K562 (cell line): ENCODE measurements around the gene UBE3D. TPM values are rescaled to one million over a fixed set of nuclear protein-coding genes. Genes with fewer than 3 reads are reported as not detected.

ENCODE experiments used
- ARNT ChIP-seq, 2 experiments: fragments of 450-650 bp; IDR thresholded peaks; 2 replicates each; pipeline ENCODE4 v1.6.1; 2016; ENCODE audit warnings: mild to moderate bottlenecking in 1 of 2
- CREM ChIP-seq: IDR thresholded peaks from 2 replicates; pipeline ENCODE4 v1.6.1; 2014; ENCODE audit warnings: antibody characterized with exemption, low read depth
- E2F3 ChIP-seq: fragments of 250-450 bp; sonication (Bioruptor Pico); IDR thresholded peaks from 2 replicates; pipeline ENCODE4 v1.4.0; 2020; ENCODE audit warnings: mild to moderate bottlenecking
- ELF4 ChIP-seq: fragments of 450-650 bp; formaldehyde crosslinking; IDR thresholded peaks from 2 replicates; pipeline ENCODE4 v1.4.0; 2022; ENCODE audit warnings: missing genetic modification characterization
- FOXJ2 ChIP-seq: fragments of 200-800 bp; sonication (Bioruptor generic); IDR thresholded peaks from 2 replicates; pipeline ENCODE4 v1.6.1; 2016; ENCODE audit warnings: missing genetic modification characterization, missing compliant biosample characterization
- HDAC6 ChIP-seq: IDR thresholded peaks from 2 replicates; pipeline ENCODE4 v1.6.1; 2012; ENCODE audit warnings: low read depth, mild to moderate bottlenecking, control low read depth, inconsistent platforms, low read length, moderate library complexity
- MED1 ChIP-seq: sonication (generic); formaldehyde crosslinking; IDR thresholded peaks from 2 replicates; pipeline ENCODE4 v1.8.1; 2023; ENCODE audit warnings: missing genetic modification reagents, borderline replicate concordance
- PATZ1 ChIP-seq: fragments of 250-450 bp; sonication (Bioruptor Pico); IDR thresholded peaks from 2 replicates; pipeline ENCODE4 v1.5.0; 2020; ENCODE audit warnings: mild to moderate bottlenecking, borderline replicate concordance
- PKNOX1 ChIP-seq: fragments of 450-650 bp; IDR thresholded peaks from 2 replicates; pipeline ENCODE4 v1.6.1; 2016
- RAD21 ChIP-seq, 2 experiments: fragments of 250-450 bp in 1 of 2; fragments of 450-650 bp in 1 of 2; sonication (Bioruptor Pico) in 1 of 2; formaldehyde crosslinking in 1 of 2; IDR thresholded peaks in 1 of 2; conservative IDR thresholded peaks in 1 of 2; 2 replicates each; pipeline versions ENCODE4 v1.4.0 to v1.8.0; 2020 to 2022; ENCODE audit warnings: mild to moderate bottlenecking in 2 of 2, moderate library complexity in 1 of 2
- RBM34 ChIP-seq: fragments of 200-400 bp; formaldehyde crosslinking; IDR thresholded peaks from 2 replicates; pipeline ENCODE4 v1.6.1; 2018; ENCODE audit warnings: low read length, borderline replicate concordance; ENCODE audit not compliant: insufficient read depth
- SOX6 ChIP-seq: fragments of 450-650 bp; IDR thresholded peaks from 2 replicates; pipeline ENCODE4 v1.6.1; 2014; ENCODE audit warnings: mild to moderate bottlenecking
- SREBF2 ChIP-seq: sonication (generic); formaldehyde crosslinking; IDR thresholded peaks from 2 replicates; pipeline ENCODE4 v1.4.0; 2020; ENCODE audit warnings: mild to moderate bottlenecking, missing genetic modification reagents
- ZNF217 ChIP-seq: sonication (generic); formaldehyde crosslinking; IDR thresholded peaks from 2 replicates; pipeline ENCODE4 v1.8.0; 2022; ENCODE audit warnings: mild to moderate bottlenecking, missing genetic modification reagents
- polyA plus RNA-seq, 8 experiments: library from polyadenylated mRNA; depleted of rRNA in 4 of 8; stranded (reverse) in 5 of 8; unstranded in 3 of 8; fragments of >200 nt; fragmentation: Nextera tagmentation in 2 of 8; fragmentation: Illumina TruSeq in 1 of 8; extraction: Ambion mirVana in 2 of 8; extraction: Trizol in 1 of 8; gene quantifications; 2 replicates each; pipeline versions ENCODE4 v1.2.1 to v1.2.3, GENCODE V29; 2011 to 2014; ENCODE audit warnings: inconsistent platforms in 1 of 8, missing spikeins in 1 of 8
- total RNA-seq, 7 experiments: library from RNA; depleted of rRNA in 6 of 7; stranded (reverse); fragments of >200 nt in 6 of 7; fragmentation: Illumina TruSeq in 2 of 7; extraction: Trizol in 2 of 7; gene quantifications; 2 replicates each; pipeline versions ENCODE4 v1.2.1 to v1.2.3, GENCODE V29; 2011 to 2021; ENCODE audit warnings: low replicate concordance in 1 of 7
- TF ChIP-seq, protein P1 (sequence below): fragments of 250-450 bp; sonication (Bioruptor Pico); IDR thresholded peaks from 2 replicates; pipeline ENCODE4 v1.4.0; 2020
- TF ChIP-seq, protein P2 (sequence below): fragments of 250-450 bp; sonication (Bioruptor Pico); IDR thresholded peaks from 2 replicates; pipeline ENCODE4 v1.5.0; 2021

UBE3D gene
- total and polyA plus RNA-seq, 9 of the 15 experiments (the other 6 are each of a cell fraction or from before 2014, with no cell fraction given) = 9.4 to 17.6 (median 11.9) TPM

- TF ChIP-seq, protein P1, sequence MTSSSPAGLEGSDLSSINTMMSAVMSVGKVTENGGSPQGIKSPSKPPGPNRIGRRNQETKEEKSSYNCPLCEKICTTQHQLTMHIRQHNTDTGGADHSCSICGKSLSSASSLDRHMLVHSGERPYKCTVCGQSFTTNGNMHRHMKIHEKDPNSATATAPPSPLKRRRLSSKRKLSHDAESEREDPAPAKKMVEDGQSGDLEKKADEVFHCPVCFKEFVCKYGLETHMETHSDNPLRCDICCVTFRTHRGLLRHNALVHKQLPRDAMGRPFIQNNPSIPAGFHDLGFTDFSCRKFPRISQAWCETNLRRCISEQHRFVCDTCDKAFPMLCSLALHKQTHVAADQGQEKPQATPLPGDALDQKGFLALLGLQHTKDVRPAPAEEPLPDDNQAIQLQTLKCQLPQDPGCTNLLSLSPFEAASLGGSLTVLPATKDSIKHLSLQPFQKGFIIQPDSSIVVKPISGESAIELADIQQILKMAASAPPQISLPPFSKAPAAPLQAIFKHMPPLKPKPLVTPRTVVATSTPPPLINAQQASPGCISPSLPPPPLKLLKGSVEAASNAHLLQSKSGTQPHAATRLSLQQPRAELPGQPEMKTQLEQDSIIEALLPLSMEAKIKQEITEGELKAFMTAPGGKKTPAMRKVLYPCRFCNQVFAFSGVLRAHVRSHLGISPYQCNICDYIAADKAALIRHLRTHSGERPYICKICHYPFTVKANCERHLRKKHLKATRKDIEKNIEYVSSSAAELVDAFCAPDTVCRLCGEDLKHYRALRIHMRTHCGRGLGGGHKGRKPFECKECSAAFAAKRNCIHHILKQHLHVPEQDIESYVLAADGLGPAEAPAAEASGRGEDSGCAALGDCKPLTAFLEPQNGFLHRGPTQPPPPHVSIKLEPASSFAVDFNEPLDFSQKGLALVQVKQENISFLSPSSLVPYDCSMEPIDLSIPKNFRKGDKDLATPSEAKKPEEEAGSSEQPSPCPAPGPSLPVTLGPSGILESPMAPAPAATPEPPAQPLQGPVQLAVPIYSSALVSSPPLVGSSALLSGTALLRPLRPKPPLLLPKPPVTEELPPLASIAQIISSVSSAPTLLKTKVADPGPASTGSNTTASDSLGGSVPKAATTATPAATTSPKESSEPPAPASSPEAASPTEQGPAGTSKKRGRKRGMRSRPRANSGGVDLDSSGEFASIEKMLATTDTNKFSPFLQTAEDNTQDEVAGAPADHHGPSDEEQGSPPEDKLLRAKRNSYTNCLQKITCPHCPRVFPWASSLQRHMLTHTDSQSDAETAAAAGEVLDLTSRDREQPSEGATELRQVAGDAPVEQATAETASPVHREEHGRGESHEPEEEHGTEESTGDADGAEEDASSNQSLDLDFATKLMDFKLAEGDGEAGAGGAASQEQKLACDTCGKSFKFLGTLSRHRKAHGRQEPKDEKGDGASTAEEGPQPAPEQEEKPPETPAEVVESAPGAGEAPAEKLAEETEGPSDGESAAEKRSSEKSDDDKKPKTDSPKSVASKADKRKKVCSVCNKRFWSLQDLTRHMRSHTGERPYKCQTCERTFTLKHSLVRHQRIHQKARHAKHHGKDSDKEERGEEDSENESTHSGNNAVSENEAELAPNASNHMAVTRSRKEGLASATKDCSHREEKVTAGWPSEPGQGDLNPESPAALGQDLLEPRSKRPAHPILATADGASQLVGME = peak; percentile 87; the same call in 1 of the 2 replicates
- TF ChIP-seq SREBF2 (no peak), FOXJ2 (tag) (no peak), HDAC6 (no peak), ELF4 (CRISPR knock-in tag) (no peak), E2F3 (CRISPR knock-in tag) (no peak), RAD21 (CRISPR knock-in tag; conservative IDR thresholded peaks at IDR 0.05 in 1 of 2, IDR thresholded peaks at IDR 0.05 in 1 of 2) (peak; percentile 95 to 96), SOX6 (no peak; the same call in 1 of the 2 replicates), RBM34 (no peak), PKNOX1 (peak; percentile 73), PATZ1 (CRISPR knock-in tag) (no peak), CREM (peak; percentile 89), MED1 (CRISPR knock-in tag) (no peak), ARNT (IDR thresholded peaks at IDR 0.05) (no peak), ZNF217 (CRISPR knock-in tag) (no peak)
- TF ChIP-seq, protein P2, sequence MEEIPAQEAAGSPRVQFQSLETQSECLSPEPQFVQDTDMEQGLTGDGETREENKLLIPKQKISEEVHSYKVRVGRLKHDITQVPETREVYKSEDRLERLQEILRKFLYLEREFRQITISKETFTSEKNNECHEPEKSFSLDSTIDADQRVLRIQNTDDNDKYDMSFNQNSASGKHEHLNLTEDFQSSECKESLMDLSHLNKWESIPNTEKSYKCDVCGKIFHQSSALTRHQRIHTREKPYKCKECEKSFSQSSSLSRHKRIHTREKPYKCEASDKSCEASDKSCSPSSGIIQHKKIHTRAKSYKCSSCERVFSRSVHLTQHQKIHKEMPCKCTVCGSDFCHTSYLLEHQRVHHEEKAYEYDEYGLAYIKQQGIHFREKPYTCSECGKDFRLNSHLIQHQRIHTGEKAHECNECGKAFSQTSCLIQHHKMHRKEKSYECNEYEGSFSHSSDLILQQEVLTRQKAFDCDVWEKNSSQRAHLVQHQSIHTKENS (CRISPR knock-in tag) = no peak
These were observed 2.1 kb upstream of the UBE3D start, which contains the start of gene DOP1A (continued) for GRCh38 chr6:83067448-83068439.
